ENCODE measurements around the gene TRIL. TPM values are rescaled to one million over a fixed set of nuclear protein-coding genes. Genes with fewer than 3 reads are reported as not detected.

TRIL gene
- total and polyA plus RNA-seq, 11 donors: 0.53 to 7.0 (median 3.2) TPM

DNA sequence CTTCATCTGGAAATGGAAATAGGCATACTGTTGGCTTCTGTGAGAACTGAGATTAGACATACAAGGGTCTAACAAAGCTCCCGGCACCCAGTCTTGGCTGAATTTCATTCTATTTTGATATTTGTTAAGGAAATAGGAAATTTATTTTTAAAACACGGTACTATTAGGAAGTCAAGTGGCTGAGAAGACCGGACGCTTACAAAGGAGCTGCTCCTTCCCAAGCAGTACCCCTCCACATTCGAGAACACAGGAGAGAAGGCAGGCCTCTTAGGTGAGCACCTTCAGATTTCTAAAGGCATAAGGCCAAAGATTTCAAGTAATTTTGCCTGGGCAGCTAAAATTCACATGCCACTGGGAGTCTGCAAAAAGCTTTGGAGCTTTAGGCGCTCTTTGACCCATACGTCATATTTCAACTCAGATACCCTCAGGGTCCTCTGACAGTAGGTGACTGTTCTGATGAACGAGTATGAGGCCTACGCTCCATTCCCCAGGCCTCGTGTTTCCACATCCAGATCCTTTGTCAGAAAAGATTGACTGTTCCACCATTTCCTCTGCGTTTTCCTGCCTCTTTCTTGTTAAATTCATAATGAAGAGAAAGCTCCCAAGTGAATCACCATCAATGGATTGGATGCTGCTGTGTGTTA is 17.3 kb downstream of the TRIL start:
- H3K27me3 ChIP-seq: peaks cover 0 to 6% (median 0%) of the 10 kb centered on the region in 9 donors
- H3K4me3 ChIP-seq: no peak overlapping the region
- peak overlapping the region in 4 of 12 donors; percentile 7 to 67 (median 34) for H3K27ac ChIP-seq
- no peaks in the 10 kb centered on the region for H3K9me3 ChIP-seq
- DNase-seq: no peak
- TF ChIP-seq POLR2A (IDR thresholded peaks at IDR 0.05): no peak
- TF ChIP-seq, protein P1, sequence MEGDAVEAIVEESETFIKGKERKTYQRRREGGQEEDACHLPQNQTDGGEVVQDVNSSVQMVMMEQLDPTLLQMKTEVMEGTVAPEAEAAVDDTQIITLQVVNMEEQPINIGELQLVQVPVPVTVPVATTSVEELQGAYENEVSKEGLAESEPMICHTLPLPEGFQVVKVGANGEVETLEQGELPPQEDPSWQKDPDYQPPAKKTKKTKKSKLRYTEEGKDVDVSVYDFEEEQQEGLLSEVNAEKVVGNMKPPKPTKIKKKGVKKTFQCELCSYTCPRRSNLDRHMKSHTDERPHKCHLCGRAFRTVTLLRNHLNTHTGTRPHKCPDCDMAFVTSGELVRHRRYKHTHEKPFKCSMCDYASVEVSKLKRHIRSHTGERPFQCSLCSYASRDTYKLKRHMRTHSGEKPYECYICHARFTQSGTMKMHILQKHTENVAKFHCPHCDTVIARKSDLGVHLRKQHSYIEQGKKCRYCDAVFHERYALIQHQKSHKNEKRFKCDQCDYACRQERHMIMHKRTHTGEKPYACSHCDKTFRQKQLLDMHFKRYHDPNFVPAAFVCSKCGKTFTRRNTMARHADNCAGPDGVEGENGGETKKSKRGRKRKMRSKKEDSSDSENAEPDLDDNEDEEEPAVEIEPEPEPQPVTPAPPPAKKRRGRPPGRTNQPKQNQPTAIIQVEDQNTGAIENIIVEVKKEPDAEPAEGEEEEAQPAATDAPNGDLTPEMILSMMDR (IDR thresholded peaks at IDR 0.05): no peak
- ATAC-seq: no peak
- intact Hi-C loops (cut with DNase I): no loop called here
- 67 to 82% (median 77%) methylated on average over 11 of the region's 11 CpGs for WGBS, 4 donors
- peaks cover 0 to 31% (median 10%) of the 10 kb centered on the region in 12 donors for H3K4me1 ChIP-seq
- H3K36me3 ChIP-seq: no peaks in the 10 kb centered on the region

DNA sequence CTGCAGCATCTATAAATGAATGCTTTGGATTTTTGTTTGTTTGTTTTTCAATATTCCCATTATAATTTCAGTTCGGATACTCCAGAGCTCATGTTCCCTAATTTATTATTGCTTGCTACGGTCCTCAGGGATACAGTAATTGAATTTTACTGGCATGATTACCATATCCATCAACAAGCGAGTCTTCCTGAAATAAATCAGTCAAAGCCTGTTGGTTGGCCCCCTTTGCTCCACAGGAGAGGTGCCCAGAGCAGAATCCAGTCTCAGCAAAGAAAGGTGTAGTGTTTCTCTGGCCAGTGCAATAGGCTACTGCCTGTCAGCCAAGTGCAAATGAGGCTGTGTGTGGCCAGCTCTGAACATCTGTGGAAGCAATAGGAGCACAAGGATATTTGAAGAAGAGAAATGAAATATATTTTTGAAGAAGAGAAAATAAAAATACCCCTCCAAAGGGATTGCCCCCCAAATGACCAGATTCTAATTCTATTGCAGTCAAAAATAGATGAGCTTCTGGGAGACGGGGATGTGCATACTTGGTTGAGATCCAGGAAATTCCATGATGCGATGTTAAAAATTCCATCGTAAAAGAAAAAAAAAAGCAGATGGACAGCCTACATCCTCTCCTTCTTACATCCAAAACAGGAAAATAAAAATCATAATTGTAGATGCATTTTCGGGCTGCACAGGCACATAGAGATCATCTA is 18.1 kb downstream of the TRIL start:
- H3K36me3 ChIP-seq: no peaks in the 10 kb centered on the region
- H3K27me3 ChIP-seq: peaks cover 0 to 6% (median 0%) of the 10 kb centered on the region in 9 donors
- no peak overlapping the region for H3K4me3 ChIP-seq
- intact Hi-C loops (cut with DNase I): no loop called here
- no peaks in the 10 kb centered on the region for H3K9me3 ChIP-seq
- peaks cover 0 to 31% (median 10%) of the 10 kb centered on the region in 12 donors for H3K4me1 ChIP-seq
- no peak for TF ChIP-seq POLR2A (IDR thresholded peaks at IDR 0.05)
- TF ChIP-seq, protein P1 (IDR thresholded peaks at IDR 0.05): no peak
- DNase-seq: no peak
- H3K27ac ChIP-seq: no peak overlapping the region
- WGBS, 4 donors: 43 to 55% (median 48%) methylated on average over 7 of the region's 7 CpGs
- ATAC-seq: no peak

DNA sequence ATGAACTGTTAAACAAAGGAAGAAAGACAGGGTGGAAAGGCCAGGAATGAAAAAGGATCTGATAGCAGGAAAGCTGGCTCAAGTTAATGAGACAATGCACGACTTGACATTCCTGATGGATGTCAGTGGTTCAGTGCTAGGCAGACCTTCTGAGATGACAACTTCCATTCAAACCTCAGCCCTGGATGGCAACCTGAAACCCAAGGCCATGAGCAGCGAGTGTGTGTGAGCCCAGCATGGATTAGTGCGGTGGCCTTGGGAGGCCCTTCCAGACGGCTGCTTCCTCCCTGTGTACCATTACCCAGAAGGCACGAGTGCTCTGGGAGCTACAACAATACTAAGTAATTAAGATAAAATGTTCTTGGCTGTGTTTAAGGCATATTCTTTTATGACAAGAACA is 18.8 kb downstream of the TRIL start:
- Histone ChIP-seq H3K4me3 (no peak overlapping the region), H3K27ac (no peak overlapping the region), H3K9me3 (no peaks in the 10 kb centered on the region), H3K27me3 (peaks cover 0 to 4% (median 0%) of the 10 kb centered on the region in 9 donors), H3K4me1 (peaks cover 0 to 31% (median 10%) of the 10 kb centered on the region in 12 donors), H3K36me3 (no peaks in the 10 kb centered on the region)
- TF ChIP-seq, protein P1 (IDR thresholded peaks at IDR 0.05): no peak
- no peak for TF ChIP-seq POLR2A (IDR thresholded peaks at IDR 0.05)
- 46 to 64% (median 57%) methylated on average over 5 of the region's 5 CpGs for WGBS, 4 donors
- intact Hi-C loops (cut with DNase I): no loop called here
- DNase-seq (no peak), ATAC-seq (no peak)

DNA sequence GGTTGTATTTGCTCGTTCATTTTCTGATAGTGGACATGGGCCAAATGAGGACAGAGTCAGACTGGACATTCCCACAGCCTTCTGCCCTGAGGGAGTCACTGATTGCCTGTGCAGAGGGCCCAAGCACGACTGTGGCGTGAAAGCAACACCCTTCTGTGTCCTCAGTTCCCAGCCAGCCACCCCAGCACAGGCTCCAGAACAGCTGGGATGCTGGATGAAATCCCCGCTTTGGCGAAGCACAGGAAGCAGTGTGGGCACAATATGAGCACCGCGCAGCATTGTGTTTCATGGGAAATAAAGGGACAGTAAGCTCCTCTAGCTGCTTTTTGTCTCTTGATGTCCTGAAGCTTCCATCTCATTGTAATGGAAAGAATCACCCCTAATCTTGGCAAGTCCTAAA is 20.5 kb downstream of the TRIL start:
- Histone ChIP-seq H3K9me3 (no peaks in the 10 kb centered on the region), H3K27me3 (no peaks in the 10 kb centered on the region), H3K4me3 (no peak overlapping the region), H3K27ac (no peak overlapping the region), H3K36me3 (no peaks in the 10 kb centered on the region), H3K4me1 (peaks cover 0 to 45% (median 14%) of the 10 kb centered on the region in 12 donors)
- DNase-seq (peak in 1 of 5 donors; percentile 47), ATAC-seq (no peak)
- intact Hi-C loops (cut with DNase I): no loop called here
- TF ChIP-seq, protein P1 (IDR thresholded peaks at IDR 0.05): no peak
- no peak for TF ChIP-seq POLR2A (IDR thresholded peaks at IDR 0.05)
- WGBS, 4 donors: 71 to 82% (median 76%) methylated on average over 7 of the region's 7 CpGs
